Renal cortex interstitium (tissue), 11 donors: ENCODE results near the gene SLC25A41. TPM values are rescaled to one million over a fixed set of nuclear protein-coding genes. Genes with fewer than 3 reads are reported as not detected.
"Not testable (repeated sequence)": the region's sequence is repeated elsewhere in the genome, so short reads cannot be mapped to it uniquely, and the experiment has no call there.

Experiments
- DNase-seq, 11 donors: peaks; one replicate each; pipeline ENCODE4 v3.0.0-alpha.2; 2013; ENCODE audit warnings: low read depth in 9 of 11, low spot score in 4 of 11; ENCODE audit errors: extremely low read depth in 1 of 11
- polyA plus RNA-seq, 3 donors: library from polyadenylated mRNA; unstranded; fragments of 120-200 nt; gene quantifications; one replicate each; pipeline ENCODE4 v1.2.1, GENCODE V29; 2013; ENCODE audit not compliant: insufficient read length in 3 of 3

SLC25A41 gene
- polyA plus RNA-seq, 3 donors: 0.50 to 2.0 (median 1.6) TPM

GRCh38 chr19:6433165-6433564 is 398 bp downstream of the SLC25A41 start:
- no peak for DNase-seq

- no peak for DNase-seq
These were observed 1.7 kb downstream of the SLC25A41 start for GRCh38 chr19:6431891-6432290.

- DNase-seq: no peak
These were observed 3.9 kb downstream of the SLC25A41 start for GRCh38 chr19:6429419-6430221.

GRCh38 chr19:6428692-6429418 is 4.7 kb downstream of the SLC25A41 start:
- DNase-seq: not testable (repeated sequence)

- no peak for DNase-seq
These were observed 6.4 kb downstream of the SLC25A41 start for GRCh38 chr19:6427131-6427530.

- DNase-seq: no peak
These were observed 7.6 kb downstream of the SLC25A41 start for GRCh38 chr19:6425732-6426620.

GRCh38 chr19:6424939-6425731 is 8.4 kb downstream of the SLC25A41 start:
- DNase-seq: peak; percentile 99 to 100 (median 100)

GRCh38 chr19:6424195-6424938 is 9.2 kb downstream of the SLC25A41 start, which contains the start of gene KHSRP:
Gene KHSRP, minus strand, starts transcription at chr19:6424811. Its CDS starts 110 bp downstream, at chr19:6424701.
- no peak for DNase-seq

- no peak for DNase-seq
These were observed 9.9 kb downstream of the SLC25A41 start for GRCh38 chr19:6423499-6424194.

- DNase-seq: no peak
These were observed 12.2 kb downstream of the SLC25A41 start for GRCh38 chr19:6421075-6422014.

GRCh38 chr19:6418562-6418932 is 15.0 kb downstream of the SLC25A41 start:
- DNase-seq: no peak

GRCh38 chr19:6417713-6418561 is 15.6 kb downstream of the SLC25A41 start:
- DNase-seq: no peak

- DNase-seq: no peak
These were observed 16.7 kb downstream of the SLC25A41 start for GRCh38 chr19:6416658-6417405.

GRCh38 chr19:6415591-6416190 is 17.9 kb downstream of the SLC25A41 start:
- DNase-seq: no peak
